Activated naive CD4-positive, alpha-beta T cell treated with anti-CD3 and anti-CD28 coated beads, Interleukin-2, amount 50 U/mL, for 24 hours (primary cell): ENCODE data around the gene CUX1.

ENCODE experiments used
- H3K27ac Mint-ChIP-seq: one replicate; pipeline ENCODE4 v1.8.0; 2021; ENCODE audit warnings: mild to moderate bottlenecking, mixed read lengths
- H3K27me3 Mint-ChIP-seq: one replicate; pipeline ENCODE4 v1.8.0; 2021; ENCODE audit warnings: mixed read lengths
- H3K36me3 Mint-ChIP-seq: one replicate; pipeline ENCODE4 v1.8.0; 2021; ENCODE audit warnings: mixed read lengths
- H3K4me1 Mint-ChIP-seq: one replicate; pipeline ENCODE4 v1.8.0; 2021; ENCODE audit warnings: mixed read lengths
- H3K4me3 Mint-ChIP-seq: one replicate; pipeline ENCODE4 v1.8.0; 2021; ENCODE audit warnings: mild to moderate bottlenecking, mixed read lengths
- H3K9me3 Mint-ChIP-seq: one replicate; pipeline ENCODE4 v1.8.0; 2021; ENCODE audit warnings: mixed read lengths

CUX1 gene

GRCh38 chr7:101959829-101960228 lies 142.4 kb downstream of the CUX1 start:
- H3K27ac Mint-ChIP-seq, result no peak overlapping the region

GRCh38 chr7:101960323-101960722 lies 142.9 kb downstream of the CUX1 start:
- Mint-ChIP-seq H3K9me3 (no peaks in the 10 kb centered on the region), H3K27me3 (no peaks in the 10 kb centered on the region), H3K4me3 (no peak overlapping the region), H3K36me3 (peaks cover 1% of the 10 kb centered on the region), H3K4me1 (peaks cover 4% of the 10 kb centered on the region), H3K27ac (no peak overlapping the region)

More at GRCh38 chr7:101959829-101960228, 142.4 kb downstream of the CUX1 start:
- Mint-ChIP-seq H3K36me3 (peaks cover 1% of the 10 kb centered on the region), H3K27me3 (no peaks in the 10 kb centered on the region), H3K4me1 (peaks cover 4% of the 10 kb centered on the region), H3K9me3 (no peaks in the 10 kb centered on the region), H3K4me3 (no peak overlapping the region)

- H3K4me3 Mint-ChIP-seq, result no peak overlapping the region
- H3K36me3 Mint-ChIP-seq, result peaks cover 1% of the 10 kb centered on the region
- no peaks in the 10 kb centered on the region for H3K9me3 Mint-ChIP-seq
- H3K4me1 Mint-ChIP-seq, result peaks cover 5% of the 10 kb centered on the region
- no peaks in the 10 kb centered on the region for H3K27me3 Mint-ChIP-seq
- H3K27ac Mint-ChIP-seq, result no peak overlapping the region
Observed at GRCh38 chr7:101960985-101961708, 143.7 kb downstream of the CUX1 start.

DNA sequence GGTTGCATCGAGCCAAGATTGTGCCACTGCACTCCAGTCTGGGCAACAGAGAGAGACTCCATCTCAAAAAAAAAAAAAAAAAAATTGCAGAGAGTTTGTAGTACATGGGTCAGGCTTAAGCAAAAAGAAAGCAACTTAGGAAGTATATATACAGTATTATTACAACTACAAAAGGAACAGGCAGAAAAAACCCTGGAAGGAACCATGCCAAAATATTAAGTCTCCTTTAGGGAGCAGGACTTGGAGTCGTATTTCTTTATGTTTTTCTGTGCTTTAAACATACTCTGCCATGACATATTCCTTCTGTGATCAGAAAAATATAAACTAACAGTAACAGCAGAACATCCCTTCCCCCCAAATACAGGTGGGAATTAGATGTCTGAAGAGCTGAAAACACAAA lies 144.4 kb downstream of the CUX1 start:
- H3K9me3 Mint-ChIP-seq, result no peaks in the 10 kb centered on the region
- H3K4me1 Mint-ChIP-seq, result peaks cover 5% of the 10 kb centered on the region
- H3K27ac Mint-ChIP-seq, result no peak overlapping the region
- H3K4me3 Mint-ChIP-seq, result no peak overlapping the region
- H3K36me3 Mint-ChIP-seq, result peaks cover 4% of the 10 kb centered on the region
- no peaks in the 10 kb centered on the region for H3K27me3 Mint-ChIP-seq

- H3K9me3 Mint-ChIP-seq, result no peaks in the 10 kb centered on the region
- H3K4me3 Mint-ChIP-seq, result no peak overlapping the region
- H3K27ac Mint-ChIP-seq, result no peak overlapping the region
- H3K4me1 Mint-ChIP-seq, result peaks cover 5% of the 10 kb centered on the region
- peaks cover 4% of the 10 kb centered on the region for H3K36me3 Mint-ChIP-seq
- no peaks in the 10 kb centered on the region for H3K27me3 Mint-ChIP-seq
Observed at GRCh38 chr7:101963693-101964092, 146.3 kb downstream of the CUX1 start.

- H3K4me3 Mint-ChIP-seq, result no peak overlapping the region
- H3K4me1 Mint-ChIP-seq, result peaks cover 5% of the 10 kb centered on the region
- peaks cover 2% of the 10 kb centered on the region for H3K36me3 Mint-ChIP-seq
- H3K9me3 Mint-ChIP-seq, result no peaks in the 10 kb centered on the region
- H3K27ac Mint-ChIP-seq, result no peak overlapping the region
- no peaks in the 10 kb centered on the region for H3K27me3 Mint-ChIP-seq
Observed at GRCh38 chr7:101964680-101965452, 147.4 kb downstream of the CUX1 start.

DNA sequence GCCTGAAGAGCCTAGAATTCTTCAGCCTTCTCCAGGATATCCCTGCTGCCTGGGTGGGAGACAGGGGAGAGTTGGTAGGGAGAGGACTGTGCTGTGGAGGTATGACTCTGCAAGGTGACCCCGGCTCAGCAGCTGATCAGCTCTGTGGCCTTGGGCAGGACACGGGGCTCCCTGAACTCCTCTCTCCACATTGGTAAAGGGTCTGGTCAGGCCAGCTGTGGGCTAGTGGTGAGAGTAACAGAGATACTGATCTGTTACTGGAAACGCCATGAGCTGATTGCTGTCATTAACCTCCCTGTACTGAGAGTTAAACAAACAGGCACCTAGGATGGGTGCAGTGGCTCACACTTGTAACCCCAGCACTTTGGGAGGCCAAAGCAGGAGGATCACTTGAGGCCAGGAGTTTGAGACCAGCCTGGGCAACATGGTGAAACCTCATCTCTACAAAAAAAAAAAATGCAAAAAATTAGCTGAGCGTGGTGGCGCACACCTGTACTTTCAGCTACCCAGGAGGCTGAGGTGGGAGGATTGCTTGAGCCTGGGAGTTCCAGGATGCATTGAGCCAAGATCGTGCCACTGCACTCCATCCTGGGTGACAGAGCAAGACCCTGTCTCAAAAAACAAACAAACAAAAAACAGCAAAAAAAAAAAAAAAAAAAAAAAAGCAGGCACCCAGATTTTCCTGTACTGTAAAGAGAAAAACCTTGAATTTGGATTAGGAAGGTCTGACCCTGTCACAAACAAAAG lies 151.5 kb downstream of the CUX1 start:
- Mint-ChIP-seq H3K4me3 (no peak overlapping the region), H3K27me3 (no peaks in the 10 kb centered on the region), H3K9me3 (no peaks in the 10 kb centered on the region), H3K27ac (no peak overlapping the region), H3K4me1 (peaks cover 5% of the 10 kb centered on the region), H3K36me3 (peaks cover 6% of the 10 kb centered on the region)

DNA sequence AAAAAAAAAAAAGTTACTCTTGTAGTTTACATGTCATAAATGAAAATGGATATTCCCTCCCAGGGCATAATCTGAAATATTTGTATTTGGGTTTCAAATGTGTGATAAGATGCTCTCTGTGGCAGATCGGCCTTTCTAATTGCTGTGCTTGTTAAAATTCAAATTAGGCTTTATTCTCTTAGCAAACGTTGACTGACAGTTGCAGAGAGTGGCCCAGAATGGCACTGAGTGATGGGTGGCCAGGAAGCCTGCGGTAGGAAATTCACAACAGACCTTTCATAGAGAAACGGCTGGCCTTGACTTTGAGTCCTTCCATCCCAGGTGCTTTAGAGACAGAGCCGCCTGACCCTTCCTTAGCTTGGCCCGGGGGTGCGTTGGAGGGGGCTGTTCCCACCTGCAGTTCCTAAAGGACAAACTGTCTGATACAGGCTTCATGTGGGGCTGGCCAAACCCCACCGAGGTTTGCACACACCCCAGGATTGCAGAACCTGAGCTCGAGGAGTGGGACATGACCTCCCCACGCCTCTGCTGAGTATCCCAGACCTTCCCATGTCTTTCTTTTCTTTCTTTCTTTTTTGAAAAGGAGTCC lies 152.7 kb downstream of the CUX1 start:
- Mint-ChIP-seq H3K27me3 (no peaks in the 10 kb centered on the region), H3K4me1 (peaks cover 5% of the 10 kb centered on the region), H3K27ac (no peak overlapping the region), H3K4me3 (no peak overlapping the region), H3K36me3 (peaks cover 7% of the 10 kb centered on the region), H3K9me3 (no peaks in the 10 kb centered on the region)

DNA sequence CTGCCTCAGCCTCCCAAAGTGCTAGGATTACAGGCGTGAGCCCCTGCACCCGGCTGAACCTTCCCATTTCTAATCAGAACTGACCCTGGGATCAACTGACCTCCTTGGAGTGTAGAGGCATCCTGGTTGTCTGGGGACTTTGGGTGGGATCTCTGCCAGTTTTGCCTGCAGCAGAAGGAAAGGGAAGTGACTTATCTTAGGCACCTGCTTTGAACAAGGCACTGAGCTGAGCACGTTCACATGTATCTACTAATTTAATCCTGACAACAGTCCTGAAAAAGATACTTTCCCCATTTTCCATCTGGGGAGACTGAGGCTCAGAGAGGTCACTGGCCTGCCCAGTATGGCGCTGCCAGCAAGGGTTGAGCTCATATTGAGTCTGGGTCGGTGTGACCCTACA lies 153.4 kb downstream of the CUX1 start:
- Mint-ChIP-seq H3K27me3 (no peaks in the 10 kb centered on the region), H3K4me3 (no peak overlapping the region), H3K9me3 (no peaks in the 10 kb centered on the region), H3K36me3 (peaks cover 7% of the 10 kb centered on the region), H3K27ac (no peak overlapping the region), H3K4me1 (peaks cover 5% of the 10 kb centered on the region)

DNA sequence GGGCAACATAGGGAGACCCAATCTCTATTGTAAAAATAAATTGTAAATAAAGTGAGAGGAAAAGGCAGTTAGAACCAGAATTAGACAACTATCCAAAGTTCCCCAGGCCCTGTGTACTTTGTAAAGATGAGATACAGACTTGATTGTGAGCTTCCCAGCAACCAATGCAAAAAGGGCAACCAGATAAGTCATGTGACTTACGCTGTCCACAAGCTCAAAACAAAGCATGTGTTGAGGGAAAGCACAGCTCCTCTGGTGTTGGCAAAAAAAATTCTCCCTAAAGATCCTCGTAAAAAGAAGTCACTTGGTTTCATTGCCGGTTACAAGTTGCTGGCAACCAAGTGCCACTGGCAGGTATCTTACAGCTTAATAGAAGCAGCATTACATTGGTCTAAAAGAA lies 154.0 kb downstream of the CUX1 start:
- Mint-ChIP-seq H3K36me3 (peaks cover 5% of the 10 kb centered on the region), H3K4me3 (no peak overlapping the region), H3K9me3 (no peaks in the 10 kb centered on the region), H3K27ac (no peak overlapping the region), H3K27me3 (no peaks in the 10 kb centered on the region), H3K4me1 (no peaks in the 10 kb centered on the region)

DNA sequence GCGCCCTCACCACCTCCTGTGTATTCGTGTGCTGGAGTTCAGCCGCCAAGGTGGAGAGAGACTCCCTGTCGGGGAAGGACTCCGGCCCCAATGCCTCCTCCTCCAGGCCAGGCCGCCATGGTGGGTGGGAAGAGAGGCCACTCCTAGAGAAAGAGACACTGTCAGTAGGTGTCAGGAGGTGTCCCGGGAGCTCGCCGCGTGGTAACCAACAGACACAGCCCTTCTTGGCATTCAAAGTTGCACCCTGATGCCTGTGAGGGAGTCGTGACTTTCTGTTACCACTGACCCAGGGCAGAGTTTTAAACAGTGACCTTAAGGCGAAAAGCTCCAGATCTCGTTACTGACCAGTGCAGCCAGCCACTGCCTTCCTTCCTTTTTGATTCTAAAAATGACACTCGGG lies 155.2 kb downstream of the CUX1 start:
- no peaks in the 10 kb centered on the region for H3K4me1 Mint-ChIP-seq
- H3K27me3 Mint-ChIP-seq, result no peaks in the 10 kb centered on the region
- H3K27ac Mint-ChIP-seq, result no peak overlapping the region
- no peak overlapping the region for H3K4me3 Mint-ChIP-seq
- no peaks in the 10 kb centered on the region for H3K9me3 Mint-ChIP-seq
- H3K36me3 Mint-ChIP-seq, result peaks cover 5% of the 10 kb centered on the region

DNA sequence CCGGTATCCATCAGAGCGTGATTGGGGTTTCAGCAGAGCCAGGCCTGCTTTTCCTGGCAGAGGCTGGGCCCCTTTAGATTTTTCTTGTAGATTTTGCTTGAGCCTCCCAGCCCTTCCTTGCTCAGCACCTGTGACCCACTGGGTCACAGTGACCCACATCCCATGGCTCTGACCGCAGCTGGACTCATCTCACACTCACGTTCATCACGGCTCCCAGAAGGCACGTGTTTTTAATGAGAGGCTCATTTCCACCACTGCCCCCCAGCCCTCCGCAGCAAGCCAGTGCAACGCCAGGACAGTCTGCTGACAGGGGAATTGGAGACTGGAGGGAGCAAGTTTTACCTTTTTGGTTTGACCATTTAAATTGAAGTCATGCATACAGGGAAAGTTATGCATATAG lies 155.7 kb downstream of the CUX1 start:
- no peak overlapping the region for H3K4me3 Mint-ChIP-seq
- no peaks in the 10 kb centered on the region for H3K4me1 Mint-ChIP-seq
- no peaks in the 10 kb centered on the region for H3K9me3 Mint-ChIP-seq
- no peak overlapping the region for H3K27ac Mint-ChIP-seq
- no peaks in the 10 kb centered on the region for H3K27me3 Mint-ChIP-seq
- H3K36me3 Mint-ChIP-seq, result peaks cover 6% of the 10 kb centered on the region

GRCh38 chr7:101974393-101974792 lies 157.0 kb downstream of the CUX1 start:
- H3K27ac Mint-ChIP-seq, result no peak overlapping the region
- no peak overlapping the region for H3K4me3 Mint-ChIP-seq
- no peaks in the 10 kb centered on the region for H3K27me3 Mint-ChIP-seq
- peaks cover 4% of the 10 kb centered on the region for H3K4me1 Mint-ChIP-seq
- H3K36me3 Mint-ChIP-seq, result peaks cover 10% of the 10 kb centered on the region
- no peaks in the 10 kb centered on the region for H3K9me3 Mint-ChIP-seq

GRCh38 chr7:101975046-101975445 lies 157.6 kb downstream of the CUX1 start:
- Mint-ChIP-seq H3K4me3 (no peak overlapping the region), H3K9me3 (no peaks in the 10 kb centered on the region), H3K27me3 (no peaks in the 10 kb centered on the region), H3K36me3 (peaks cover 10% of the 10 kb centered on the region), H3K27ac (peak overlapping the region; percentile 46), H3K4me1 (peaks cover 4% of the 10 kb centered on the region)

- Mint-ChIP-seq H3K27me3 (no peaks in the 10 kb centered on the region), H3K36me3 (peaks cover 7% of the 10 kb centered on the region), H3K27ac (no peak overlapping the region), H3K4me1 (peaks cover 4% of the 10 kb centered on the region), H3K4me3 (no peak overlapping the region), H3K9me3 (no peaks in the 10 kb centered on the region)
Observed at GRCh38 chr7:101976411-101976810, 159.0 kb downstream of the CUX1 start.
